SIG-M5 treated with dmso at 0.1 percent for 504 hours (cell line): ENCODE measurements around the gene CAMTA1.

Experiments used
- DNase-seq: peaks from one replicate; lab custom pipeline; 2025; ENCODE audit not compliant: unreplicated experiment; lab: John Stamatoyannopoulos, UW

Gene CAMTA1

DNA sequence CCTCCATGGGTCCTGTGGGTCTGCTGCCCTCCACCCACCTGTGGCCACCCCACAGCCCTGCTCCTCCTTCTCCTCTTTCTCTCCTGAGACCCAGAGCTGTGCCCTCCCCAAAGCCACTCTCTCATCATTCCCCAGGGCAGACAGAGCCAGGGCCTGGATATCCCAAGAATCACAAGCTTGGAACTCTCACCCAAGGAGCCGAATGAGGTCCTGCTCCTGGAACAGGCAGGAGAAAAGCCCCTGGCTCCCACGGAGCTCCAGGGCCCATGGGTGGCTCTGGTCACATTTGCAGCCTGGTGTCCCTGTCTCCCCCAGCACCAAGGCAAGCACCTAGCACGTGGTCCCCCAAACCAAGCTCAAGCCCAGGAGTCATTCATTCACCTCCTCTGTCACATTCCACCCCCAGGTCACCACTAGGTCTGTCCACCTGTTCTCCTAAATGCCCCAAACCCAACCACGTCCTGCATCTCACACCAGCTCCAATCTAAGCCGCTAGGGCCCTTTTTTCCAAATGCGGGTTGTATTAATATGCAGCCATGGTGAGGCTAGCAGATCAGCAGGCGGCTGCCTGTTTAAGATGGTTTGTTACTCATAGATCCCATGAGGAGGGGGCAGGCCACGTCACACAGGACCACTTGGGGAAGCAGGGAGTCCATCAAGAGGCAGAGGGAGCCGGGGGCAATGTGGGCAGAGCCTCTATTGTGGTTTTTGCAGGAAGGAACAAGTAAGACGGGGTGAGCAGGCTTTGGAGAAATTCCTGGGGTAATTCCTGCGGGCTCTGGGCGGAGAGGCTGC is 770.3 kb downstream of the CAMTA1 start:
- no peak for DNase-seq

DNA sequence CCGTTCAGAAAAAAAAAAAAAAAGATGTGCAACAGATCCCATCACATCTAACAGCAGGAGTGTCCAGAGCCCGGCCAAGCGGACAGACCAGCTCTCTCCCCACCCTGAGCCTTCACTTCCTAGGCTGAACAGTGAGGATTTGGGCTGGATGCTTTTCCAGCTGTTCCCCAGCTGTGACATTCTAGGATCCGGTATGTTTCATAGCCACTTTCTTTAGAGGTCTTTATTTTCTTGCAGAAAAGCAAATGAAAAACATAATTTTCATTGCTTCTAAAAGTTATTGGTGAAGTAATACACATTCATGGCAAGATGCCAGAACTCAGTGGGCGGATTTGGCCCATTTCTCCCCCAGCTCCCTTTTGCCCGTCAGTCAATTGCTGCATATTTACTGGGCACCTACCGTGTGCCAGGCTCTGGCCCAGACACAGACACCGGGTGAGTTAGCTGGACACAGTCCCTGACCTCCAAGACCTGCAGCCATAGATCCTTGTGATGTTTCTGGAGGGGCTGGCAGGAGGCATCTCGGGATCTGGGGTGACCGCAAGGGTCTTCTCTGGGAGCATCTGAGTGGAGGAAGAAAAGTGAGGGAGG is 772.1 kb downstream of the CAMTA1 start:
- DNase-seq: no peak

DNA sequence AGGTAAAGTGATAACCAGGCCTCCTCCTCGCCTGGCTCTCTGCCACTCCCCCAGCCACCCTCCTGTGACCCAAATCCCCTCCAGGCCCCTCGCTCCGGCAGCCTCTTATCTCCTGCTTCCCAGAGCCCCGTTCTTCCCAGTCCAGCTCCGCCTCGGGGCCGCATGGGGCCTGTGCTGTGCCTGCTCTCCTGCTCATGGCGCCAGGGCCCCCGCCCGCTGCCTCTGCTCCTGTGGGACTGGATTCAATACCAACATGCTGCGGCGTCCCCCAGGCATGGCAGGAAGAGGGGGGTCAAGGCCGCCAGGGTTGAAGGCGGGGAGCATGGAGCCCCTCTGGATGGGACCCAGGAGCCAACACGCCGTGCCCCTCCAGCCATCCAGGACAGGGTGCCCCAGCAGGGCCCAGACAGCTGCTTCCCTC is 772.8 kb downstream of the CAMTA1 start:
- DNase-seq: no peak

DNA sequence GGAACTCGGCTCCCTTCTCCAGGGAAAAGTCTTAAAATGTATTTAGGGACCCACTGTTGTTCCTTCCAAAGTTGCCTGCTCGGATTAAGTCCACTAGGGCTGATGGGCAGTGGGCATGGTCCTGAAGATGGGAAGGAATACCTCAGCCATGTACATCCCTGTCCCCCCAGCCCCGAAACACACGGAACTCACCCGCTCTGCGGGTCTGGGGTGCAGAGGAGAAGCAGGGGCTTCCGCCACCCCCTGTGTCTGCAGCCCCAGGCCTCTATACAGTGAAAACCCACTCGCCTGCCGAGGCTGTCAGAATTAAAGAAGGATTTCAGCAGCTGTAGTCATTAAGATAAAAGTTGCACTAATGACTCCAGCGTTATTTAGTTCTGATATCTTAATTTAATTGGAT is 773.2 kb downstream of the CAMTA1 start:
- DNase-seq: no peak

DNA sequence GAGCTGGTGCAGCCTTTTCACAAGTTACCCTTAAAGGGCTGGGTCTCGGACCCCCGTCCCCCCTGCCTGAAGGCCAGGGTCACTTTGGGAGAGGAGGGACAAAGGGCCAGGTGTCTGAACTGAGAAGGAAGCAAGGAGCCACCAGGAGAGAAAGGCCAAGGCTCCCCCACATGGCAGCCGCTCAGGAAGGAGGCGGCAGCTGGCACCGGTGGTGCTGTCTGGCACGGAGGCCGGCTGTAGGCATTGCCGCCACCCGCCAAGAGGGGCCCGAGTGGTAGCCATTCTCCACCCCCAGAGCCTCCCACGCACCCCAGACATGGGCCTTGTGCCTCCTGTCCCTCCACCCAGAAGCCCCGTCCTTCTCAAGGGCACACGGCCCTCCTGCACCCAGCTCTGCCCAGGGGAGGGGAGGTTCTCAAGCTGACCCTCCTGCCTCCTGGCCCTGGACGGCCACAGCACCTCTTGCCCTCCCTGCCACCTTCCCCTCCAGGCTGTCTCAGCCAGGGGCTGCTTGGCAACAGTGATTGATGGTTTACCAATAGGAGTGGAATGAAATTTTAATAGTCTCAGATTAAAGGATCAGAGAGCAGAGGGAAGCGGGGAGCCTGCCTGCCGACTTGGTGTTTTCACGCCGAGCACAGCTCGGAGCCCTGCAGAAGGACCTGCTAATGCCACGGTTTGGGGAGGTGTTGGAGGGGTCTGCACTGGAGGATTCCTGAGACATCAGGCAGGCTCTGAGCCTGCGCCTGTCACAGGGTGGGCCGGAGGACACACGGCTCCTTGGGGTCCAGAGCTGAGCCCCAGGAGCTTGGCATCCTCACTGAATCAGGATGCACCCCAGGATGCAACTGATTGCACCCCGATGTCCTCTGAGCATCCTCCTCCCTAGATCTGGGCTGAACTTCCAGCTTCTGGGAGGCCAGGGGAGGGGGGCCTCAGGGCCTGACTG is 773.9 kb downstream of the CAMTA1 start:
- DNase-seq: no peak

DNA sequence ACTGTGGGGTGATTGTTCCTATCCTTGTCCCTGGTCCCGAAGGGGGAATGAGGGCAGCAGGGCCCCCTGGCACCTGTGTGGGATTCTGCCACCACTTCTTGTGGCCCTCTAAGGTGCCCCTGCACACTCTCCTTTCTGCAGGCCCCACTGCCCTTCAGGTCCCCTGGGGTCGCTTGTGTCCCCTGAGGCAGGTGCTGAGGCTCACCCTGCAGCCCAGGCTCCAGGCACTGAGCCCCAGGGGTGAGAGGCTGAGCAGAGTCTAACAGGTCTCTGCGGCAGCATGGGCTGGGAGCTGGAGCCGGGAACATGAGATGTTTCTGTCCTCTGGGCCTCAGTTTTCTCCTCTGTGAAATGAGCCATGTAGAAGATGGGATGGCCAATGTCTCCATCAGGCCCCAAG is 774.9 kb downstream of the CAMTA1 start:
- no peak for DNase-seq

DNA sequence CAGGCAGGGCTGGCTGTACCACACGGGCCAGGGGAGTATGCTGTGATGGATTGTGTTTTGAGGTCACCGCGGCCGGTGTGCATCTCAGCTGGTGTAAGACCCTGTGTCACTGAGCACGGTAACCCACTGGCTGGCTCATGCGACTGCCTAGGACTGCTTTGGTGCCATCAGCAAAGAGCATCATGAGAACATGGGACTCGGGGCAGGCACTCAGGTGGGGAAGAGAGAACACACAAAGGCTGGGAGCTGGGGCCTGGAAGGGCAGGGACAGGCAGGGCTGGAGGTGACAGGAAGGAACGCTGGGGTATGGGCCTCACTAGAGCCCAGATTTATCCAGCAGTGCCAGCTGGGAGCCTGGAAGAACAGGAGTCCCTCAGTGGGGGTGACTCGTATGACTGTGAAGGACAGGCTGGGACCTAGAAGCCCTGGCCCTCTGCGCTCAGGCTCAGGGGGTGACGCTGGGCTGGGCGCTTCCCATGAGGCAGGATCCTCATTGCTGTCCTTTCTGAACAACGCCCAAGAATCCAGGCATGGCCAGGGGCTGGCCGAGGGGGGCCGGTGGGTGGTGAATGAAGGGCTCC is 775.4 kb downstream of the CAMTA1 start:
- no peak for DNase-seq

DNA sequence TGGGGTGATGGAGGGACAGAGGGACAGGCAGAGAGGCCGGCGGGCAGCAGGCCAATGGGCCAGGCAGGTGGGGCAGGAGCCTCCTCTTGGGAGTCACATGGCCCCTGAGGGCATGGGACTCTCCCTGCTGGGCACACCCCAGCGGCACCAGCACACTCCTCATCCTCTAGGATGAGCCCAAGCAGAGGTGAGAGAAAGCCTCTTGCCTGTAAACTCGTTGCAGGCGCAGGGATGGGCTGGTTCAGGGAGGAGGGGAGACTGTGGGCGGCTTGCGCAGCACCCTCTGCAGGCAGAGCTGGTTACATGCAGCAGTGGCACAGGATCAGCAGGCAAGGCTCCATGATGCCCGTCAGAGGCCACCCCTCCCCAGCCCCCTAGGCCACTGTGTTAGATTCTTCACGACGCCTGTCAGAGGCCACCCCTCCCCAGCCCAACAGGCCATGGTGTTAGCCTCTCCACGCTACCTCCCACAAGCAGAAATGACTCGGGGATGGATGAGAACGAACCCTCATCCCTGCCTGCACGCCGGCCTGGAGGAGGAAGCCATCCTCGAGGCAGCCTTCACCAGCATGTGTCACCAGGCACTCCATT is 776.2 kb downstream of the CAMTA1 start:
- DNase-seq: no peak

DNA sequence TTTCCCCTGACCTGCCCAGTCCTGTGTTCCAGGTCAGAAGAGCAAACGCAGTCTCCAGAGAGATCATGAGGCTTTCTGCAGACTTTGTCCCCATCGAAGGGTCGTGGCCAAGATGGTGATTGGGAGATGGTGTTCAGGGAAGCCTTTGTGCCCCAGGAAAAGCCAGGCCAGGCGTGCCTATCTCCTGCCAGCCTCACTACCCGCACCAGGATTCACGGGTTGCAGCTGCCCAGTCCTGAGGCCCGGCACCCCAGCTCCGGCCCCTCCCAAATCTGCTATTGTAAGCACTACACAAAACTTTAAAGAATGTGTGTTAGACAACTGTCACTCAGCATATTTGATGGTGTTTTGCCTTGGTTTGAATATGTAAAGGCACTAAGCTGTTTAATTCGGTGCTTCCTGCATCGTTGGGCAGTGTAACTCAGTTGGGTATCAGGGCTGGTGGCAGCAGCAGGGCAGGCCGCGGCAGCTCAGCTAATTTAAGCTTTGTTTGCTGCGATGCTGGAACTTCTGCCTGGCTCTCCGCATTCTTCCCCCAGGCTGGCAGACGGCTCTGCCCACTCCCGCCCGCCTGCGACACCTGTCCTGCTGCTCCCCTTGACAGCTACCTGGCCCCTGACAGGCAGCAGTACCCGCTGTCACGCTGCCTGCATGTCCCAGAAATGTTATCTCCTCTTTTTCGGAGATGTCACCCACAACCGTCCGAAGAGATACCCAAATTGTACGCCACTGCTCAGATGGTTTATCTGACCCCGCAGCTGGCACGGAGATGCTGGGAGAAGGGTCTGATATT is 776.9 kb downstream of the CAMTA1 start:
- no peak for DNase-seq

DNA sequence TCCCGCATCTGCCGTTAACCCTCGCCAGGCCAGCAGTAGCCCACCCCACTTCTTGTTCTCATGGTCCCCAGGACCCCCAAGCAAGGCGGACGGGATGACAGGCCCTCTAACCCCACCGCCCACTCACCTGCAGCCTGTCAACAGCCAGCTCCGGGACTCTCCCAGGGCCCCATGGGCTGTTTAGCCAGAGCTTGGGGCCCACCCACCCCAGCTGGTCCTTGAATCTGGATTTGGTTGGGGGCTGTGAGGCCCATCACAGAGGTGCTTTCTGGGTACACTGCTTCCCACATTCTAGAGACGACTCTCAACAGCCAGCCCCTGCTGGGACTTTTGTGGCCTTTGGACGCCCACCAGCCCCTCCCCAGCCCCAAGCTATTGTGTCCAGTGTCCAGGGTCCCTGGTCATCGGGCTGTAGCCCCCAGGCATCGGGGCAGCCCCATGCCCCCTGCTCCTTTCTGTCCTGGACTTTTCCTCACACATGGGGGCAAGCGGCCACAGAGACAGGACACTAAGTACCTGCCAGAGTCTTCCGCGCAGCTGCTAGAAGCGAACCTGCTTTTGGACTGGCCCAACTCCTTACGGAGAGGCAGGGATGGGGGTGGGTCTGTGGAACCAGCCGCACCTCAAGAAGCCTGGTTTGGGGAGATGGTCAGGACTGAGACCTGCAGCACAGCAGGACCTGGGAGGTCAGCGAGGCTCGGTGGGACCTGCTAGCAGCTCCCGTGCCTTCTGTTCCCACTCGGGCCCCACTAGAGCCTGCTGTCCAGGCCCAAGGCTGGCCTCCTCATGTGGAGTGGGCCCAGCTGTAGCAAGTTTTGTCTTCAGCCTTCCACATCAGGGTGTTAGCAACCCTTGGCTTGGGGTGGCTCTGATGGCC is 777.7 kb downstream of the CAMTA1 start:
- no peak for DNase-seq

DNA sequence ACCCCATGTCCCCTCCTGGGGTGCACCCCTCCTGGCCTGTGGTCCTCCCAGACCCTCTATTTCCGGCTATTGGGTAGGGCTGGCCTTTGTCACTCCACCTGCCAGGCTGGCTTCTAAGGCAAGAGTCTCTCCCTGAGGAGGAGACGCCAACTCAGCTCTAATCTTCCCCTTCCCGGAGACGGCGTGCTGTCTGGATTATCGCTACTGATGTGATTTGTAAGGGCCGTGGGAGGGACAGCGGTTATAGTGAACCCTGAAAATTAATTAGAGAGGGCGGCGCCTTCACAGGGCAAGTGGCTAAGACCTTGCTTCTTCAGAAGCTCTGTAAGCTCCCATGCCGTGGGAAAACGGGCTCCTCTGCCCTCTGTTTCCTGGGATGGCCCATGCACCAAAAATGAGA is 778.9 kb downstream of the CAMTA1 start:
- DNase-seq: no peak

DNA sequence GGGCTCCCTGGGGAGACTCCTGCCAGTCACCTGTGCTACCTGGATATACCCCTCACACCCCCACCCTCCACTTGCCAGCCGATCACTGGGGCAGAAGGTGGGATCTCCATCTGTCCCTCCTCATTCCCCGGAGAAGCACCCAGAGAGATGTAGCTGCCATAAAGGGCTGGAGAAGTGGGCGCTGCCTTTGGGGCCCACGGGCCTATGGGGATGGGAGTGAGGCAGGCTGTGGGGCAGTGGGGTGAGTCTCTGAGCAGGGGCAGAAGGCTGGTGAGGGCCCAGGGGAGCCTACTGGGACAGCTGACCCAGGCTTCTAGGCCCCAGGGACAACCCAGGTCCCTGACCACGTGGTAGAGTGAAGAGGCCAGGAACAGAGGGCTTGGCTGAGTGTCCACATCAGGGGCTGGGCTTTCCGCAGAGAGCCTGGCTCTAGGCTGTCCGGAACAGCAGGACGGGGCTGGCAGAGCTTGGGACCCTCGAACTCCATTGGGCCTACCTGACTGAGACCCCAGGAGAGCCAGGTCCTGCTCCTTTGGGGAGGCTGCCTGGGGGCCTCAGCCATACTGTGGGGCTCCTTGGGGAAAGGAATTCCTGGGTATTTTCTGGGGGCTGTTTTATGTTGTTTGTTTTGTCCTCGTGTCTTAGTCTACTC is 780.0 kb downstream of the CAMTA1 start:
- no peak for DNase-seq

DNA sequence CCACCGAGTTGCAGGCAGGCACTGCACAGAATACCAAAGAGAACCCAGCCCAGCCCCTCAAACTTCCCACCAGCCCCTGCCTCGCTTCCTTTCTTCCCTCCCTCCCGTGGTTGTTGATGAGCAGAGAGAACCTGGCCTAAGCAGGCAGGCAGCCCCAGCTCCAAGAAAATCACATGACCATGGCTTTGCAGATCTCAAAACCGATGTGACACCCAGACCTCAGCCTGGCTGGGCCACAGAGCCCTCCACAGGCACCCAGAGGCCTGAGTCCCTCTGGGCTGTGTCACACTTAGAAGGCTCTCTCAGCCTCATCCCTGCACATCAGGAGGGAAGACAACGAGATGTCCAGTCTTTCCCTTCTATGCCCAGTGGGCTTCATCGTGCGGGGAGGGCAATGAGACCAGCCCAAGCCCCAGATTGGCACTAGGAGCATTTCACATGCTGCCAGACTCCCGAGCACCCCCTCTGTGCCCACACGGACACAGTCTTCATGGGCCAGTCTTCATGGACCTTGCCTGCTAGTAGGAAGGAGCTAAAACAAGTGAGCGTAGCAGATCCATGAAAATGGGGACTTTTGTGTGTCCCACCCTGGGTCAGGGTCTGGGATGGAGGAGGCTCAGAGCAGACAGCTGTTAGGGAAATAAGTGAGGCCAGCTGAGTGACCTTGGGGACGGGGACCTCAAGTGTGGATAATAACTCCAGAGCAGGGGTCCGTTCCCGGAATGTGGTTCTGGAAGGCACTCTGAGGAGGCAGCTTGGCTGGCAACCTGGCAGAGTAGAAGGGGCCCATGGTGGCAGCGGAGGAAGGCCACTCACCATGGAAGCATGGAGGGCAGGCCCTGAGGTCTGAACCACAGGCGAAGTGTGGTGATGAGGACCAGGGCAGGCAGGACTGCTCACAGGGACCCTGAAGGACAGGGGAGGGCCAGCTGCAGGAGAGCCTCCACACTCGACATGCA is 781.4 kb downstream of the CAMTA1 start:
- DNase-seq: no peak

DNA sequence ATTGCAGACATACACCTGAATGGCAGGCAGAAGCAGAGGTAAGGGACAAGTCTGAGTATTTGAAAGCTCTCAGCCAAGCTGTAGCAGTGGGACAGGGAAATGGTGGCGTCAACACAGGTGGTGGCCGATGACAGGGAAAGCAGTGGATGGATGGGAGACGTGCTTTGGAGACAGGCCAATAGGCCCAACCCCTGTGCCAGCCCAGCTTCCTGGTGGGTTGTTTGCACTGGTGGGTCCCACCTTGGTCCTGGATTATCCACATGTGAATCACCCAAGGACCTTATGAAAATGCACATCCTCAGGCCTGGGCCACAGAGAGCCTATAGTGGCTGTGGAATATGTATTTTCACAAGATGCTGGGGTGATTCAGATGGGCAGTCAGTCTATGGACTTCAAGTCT is 782.1 kb downstream of the CAMTA1 start:
- no peak for DNase-seq

DNA sequence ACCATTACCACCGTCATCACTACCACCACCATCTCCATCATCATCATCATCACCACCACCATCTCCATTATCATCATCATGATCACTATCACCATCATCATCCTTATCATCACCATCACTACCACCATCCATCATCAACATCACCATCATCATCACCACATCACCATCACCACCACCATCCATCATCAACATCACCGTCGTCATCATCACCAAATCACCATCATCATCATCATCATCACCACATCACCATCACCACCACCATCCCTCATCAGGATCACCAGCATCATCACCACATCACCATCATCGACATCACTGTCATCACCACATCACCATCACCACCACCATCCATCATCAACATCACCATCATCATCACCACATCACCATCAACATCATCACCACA is 782.8 kb downstream of the CAMTA1 start:
- no peak for DNase-seq

DNA sequence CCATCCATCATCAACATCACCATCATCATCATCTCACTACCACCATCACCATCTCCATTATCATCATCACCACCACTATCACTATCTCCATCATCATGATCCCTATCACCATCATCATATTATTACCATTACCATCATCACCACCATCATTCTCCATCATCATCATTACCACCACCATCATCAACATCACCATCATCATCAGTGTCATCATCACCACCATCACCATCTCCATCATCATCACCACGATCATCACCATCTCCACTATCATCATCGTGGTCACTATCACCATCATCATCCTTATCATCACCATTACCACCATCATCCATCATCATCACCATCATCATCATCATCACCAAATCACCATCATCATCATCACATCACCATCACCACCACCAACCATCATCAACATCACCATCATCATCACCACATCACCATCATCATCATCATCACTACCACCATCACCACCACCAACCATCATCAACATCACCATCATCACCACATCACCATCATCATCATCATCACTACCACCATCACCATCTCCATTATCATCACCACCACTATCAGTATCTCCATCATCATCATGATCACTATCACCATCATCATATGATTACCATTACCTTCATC is 783.8 kb downstream of the CAMTA1 start:
- DNase-seq: no peak

DNA sequence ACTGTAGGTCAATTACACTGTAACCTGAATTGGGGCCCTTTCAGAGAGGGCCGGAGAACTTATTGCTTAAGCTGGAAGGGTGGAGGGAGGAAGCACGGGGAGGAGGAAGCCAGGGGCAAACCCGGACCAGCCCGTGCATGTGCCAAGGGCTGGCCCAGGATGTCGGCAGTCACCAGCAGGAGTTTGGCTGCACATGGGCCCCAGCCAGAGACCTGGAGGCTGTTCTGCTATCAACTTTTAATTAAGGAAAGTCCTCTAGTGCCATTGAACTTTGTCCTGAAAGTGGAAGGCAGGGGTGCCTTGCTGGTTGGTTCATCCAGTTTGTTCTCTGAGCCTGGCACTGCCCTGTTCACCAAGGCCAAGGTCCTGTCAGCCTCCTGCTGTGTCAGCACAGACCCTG is 785.1 kb downstream of the CAMTA1 start:
- no peak for DNase-seq
